Ovary (tissue), 9 donors: Measurements from ENCODE around the gene NLRC5. TPM values are rescaled to one million over a fixed set of nuclear protein-coding genes. Genes with fewer than 3 reads are reported as not detected.

Experiments used
- DNase-seq, 5 donors: peaks; one replicate each; pipeline ENCODE4 v3.0.0-alpha.2; 2019 to 2020
- H3K27ac ChIP-seq, 2 donors: fragments of 200-600 bp; one replicate each; pipeline versions ENCODE4 v1.5.1 to v1.8.0; 2019 to 2022
- H3K27me3 ChIP-seq: fragments of 200-600 bp; one replicate; pipeline ENCODE4 v1.8.0; 2022
- H3K36me3 ChIP-seq: fragments of 200-600 bp; sonication (generic); one replicate; pipeline ENCODE4 v1.5.1; 2019
- H3K4me1 ChIP-seq: one replicate; pipeline ENCODE4 v1.8.1; 2013; ENCODE audit warnings: mild to moderate bottlenecking, moderate library complexity; ENCODE audit not compliant: insufficient read depth
- H3K4me3 ChIP-seq: fragments of 200-600 bp; sonication (generic); one replicate; pipeline ENCODE4 v1.5.1; 2017
- H3K9me3 ChIP-seq, 2 donors: fragments of 200-600 bp in 1 of 2; sonication (generic) in 1 of 2; one replicate each; pipeline versions ENCODE4 v1.5.1 to v1.8.1; 2013 to 2019; ENCODE audit warnings: mild to moderate bottlenecking in 1 of 2, moderate library complexity in 1 of 2
- CTCF ChIP-seq, 3 donors: fragments of 450-650 bp in 2 of 3; fragments of 200-600 bp in 1 of 3; IDR thresholded peaks; one replicate each; pipeline versions ENCODE4 v1.5.1 to v1.8.0; 2016 to 2022; ENCODE audit warnings: antibody characterized with exemption in 3 of 3, mild to moderate bottlenecking in 1 of 3
- EP300 ChIP-seq: sonication (generic); formaldehyde crosslinking; IDR thresholded peaks from one replicate; pipeline ENCODE4 v1.6.1; 2017; ENCODE audit warnings: antibody characterized with exemption
- POLR2A ChIP-seq: fragments of 450-650 bp; IDR thresholded peaks from one replicate; pipeline ENCODE4 v1.6.1; 2017; ENCODE audit warnings: antibody characterized with exemption, mild to moderate bottlenecking, moderate library complexity
- WGBS, 3 donors: extraction: QIAGEN DNeasy Blood & Tissue Kit in 1 of 3; methylation state at CpG; one replicate each; pipeline versions ENCODE4 v1.1.5 to v1.1.7; 2013 to 2017; 5-methylcytosine and 5-hydroxymethylcytosine counted together
- intact Hi-C, 4 donors: fragments of 100-400 bp; cut with DNase I; formaldehyde crosslinking; loops; one replicate each; pipeline versions ENCODE4 v1.11.0 to v1.15.1; 2022 to 2023
- polyA plus RNA-seq, 2 donors: library from polyadenylated mRNA; stranded (reverse); fragments of 200-250 nt in 1 of 2; fragments of 350-450 nt in 1 of 2; fragmentation: Illumina TruSeq in 1 of 2; extraction: RNeasy Lipid Tissue Mini Kit (QIAGEN cat#74804) in 1 of 2; gene quantifications; one replicate each; pipeline ENCODE4 v1.2.3, GENCODE V29; 2013 to 2014
- total RNA-seq, 7 donors: library from RNA; depleted of rRNA in 2 of 7; stranded (reverse); fragments of >200 nt in 2 of 7; fragmentation: NEBNext Ultra II Directional in 3 of 7; extraction: Animal tissue kit (Norgen Biotek cat#: 25700) in 3 of 7; gene quantifications; one replicate each; pipeline versions ENCODE4 v1.1.0 to v1.2.4, GENCODE V29; 2016 to 2023
- donor health status: DM: no; HTN: no; CAD: no; lungs with moderate emphysema.
- donor health status: DM: no; HTN: no; CAD: no.
- donor health status: Bipolar disorder and iron deficiency.
- donor health status: DM: yes; HTN: yes; CAD: no.
- donor health status: DM: no; HTN: no; CAD: no.
- donor health status: DM: yes; HTN: yes; CAD: no.

The NLRC5 gene
- total and polyA plus RNA-seq, 9 donors, result 6.0 to 29.9 (median 14.7) TPM

- intact Hi-C loops, result no loop called here
- no peaks in the 10 kb centered on the region for H3K4me1 ChIP-seq
- no peaks in the 10 kb centered on the region for H3K36me3 ChIP-seq
- no peaks in the 10 kb centered on the region for H3K27me3 ChIP-seq
- no peak overlapping the region for H3K27ac ChIP-seq
- H3K4me3 ChIP-seq, result no peak overlapping the region
- H3K9me3 ChIP-seq, result no peaks in the 10 kb centered on the region
- TF ChIP-seq EP300 (no peak), POLR2A (no peak), CTCF (IDR thresholded peaks at IDR 0.05) (no peak)
- 91 to 93% (median 93%) methylated on average over 19 of the region's 19 CpGs for WGBS, 3 donors
- no peak for DNase-seq
These were observed 35.7 kb downstream of the NLRC5 start for GRCh38 chr16:57024894-57025680.

DNA sequence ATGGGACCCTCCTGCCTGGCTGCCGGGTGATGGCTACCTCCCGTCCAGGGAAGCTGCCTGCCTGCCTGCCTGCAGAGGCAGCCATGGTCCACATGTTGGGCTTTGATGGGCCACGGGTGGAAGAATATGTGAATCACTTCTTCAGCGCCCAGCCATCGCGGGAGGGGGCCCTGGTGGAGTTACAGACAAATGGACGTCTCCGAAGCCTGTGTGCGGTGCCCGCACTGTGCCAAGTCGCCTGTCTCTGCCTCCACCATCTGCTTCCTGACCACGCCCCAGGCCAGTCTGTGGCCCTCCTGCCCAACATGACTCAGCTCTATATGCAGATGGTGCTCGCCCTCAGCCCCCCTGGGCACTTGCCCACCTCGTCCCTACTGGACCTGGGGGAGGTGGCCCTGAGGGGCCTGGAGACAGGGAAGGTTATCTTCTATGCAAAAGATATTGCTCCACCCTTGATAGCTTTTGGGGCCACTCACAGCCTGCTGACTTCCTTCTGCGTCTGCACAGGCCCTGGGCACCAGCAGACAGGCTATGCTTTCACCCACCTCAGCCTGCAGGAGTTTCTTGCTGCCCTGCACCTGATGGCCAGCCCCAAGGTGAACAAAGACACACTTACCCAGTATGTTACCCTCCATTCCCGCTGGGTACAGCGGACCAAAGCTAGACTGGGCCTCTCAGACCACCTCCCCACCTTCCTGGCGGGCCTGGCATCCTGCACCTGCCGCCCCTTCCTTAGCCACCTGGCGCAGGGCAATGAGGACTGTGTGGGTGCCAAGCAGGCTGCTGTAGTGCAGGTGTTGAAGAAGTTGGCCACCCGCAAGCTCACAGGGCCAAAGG lies 36.8 kb downstream of the NLRC5 start:
- Histone ChIP-seq H3K27ac (no peak overlapping the region), H3K4me1 (no peaks in the 10 kb centered on the region), H3K4me3 (no peak overlapping the region), H3K9me3 (no peaks in the 10 kb centered on the region), H3K36me3 (no peaks in the 10 kb centered on the region), H3K27me3 (no peaks in the 10 kb centered on the region)
- DNase-seq, result no peak
- no peak for TF ChIP-seq POLR2A
- no peak for TF ChIP-seq CTCF (IDR thresholded peaks at IDR 0.05)
- no peak for TF ChIP-seq EP300
- WGBS, 3 donors, result 92 to 93% (median 92%) methylated on average over 21 of the region's 21 CpGs
- intact Hi-C loops, result no loop called here

- no peak for DNase-seq
- intact Hi-C loops, result no loop called here
- no peaks in the 10 kb centered on the region for H3K4me1 ChIP-seq
- H3K27me3 ChIP-seq, result no peaks in the 10 kb centered on the region
- H3K4me3 ChIP-seq, result no peak overlapping the region
- H3K9me3 ChIP-seq, result no peaks in the 10 kb centered on the region
- no peaks in the 10 kb centered on the region for H3K36me3 ChIP-seq
- no peak overlapping the region for H3K27ac ChIP-seq
- WGBS, 3 donors, result 80 to 87% (median 86%) methylated on average over 3 of the region's 3 CpGs
- TF ChIP-seq POLR2A (no peak), CTCF (IDR thresholded peaks at IDR 0.05) (no peak), EP300 (no peak)
These were observed 37.4 kb downstream of the NLRC5 start for GRCh38 chr16:57026778-57027062.

GRCh38 chr16:57027067-57027466 lies 37.7 kb downstream of the NLRC5 start:
- H3K36me3 ChIP-seq, result no peaks in the 10 kb centered on the region
- no peak for DNase-seq
- no peaks in the 10 kb centered on the region for H3K27me3 ChIP-seq
- 88 to 97% (median 93%) methylated on average over 2 of the region's 2 CpGs for WGBS, 3 donors
- H3K9me3 ChIP-seq, result no peaks in the 10 kb centered on the region
- H3K4me1 ChIP-seq, result no peaks in the 10 kb centered on the region
- no peak for TF ChIP-seq POLR2A
- TF ChIP-seq CTCF (IDR thresholded peaks at IDR 0.05), result no peak
- no peak for TF ChIP-seq EP300
- intact Hi-C loops, result no loop called here
- no peak overlapping the region for H3K4me3 ChIP-seq
- no peak overlapping the region for H3K27ac ChIP-seq
